HepG2 (cell line): ENCODE measurements around the gene RBM23. TPM values are rescaled to one million over a fixed set of nuclear protein-coding genes. Genes with fewer than 3 reads are reported as not detected.

Experiments
- ATAC-seq: fragments of 200-7000 bp; cut with Tn5 transposase; 3 replicates; pipeline ENCODE4 v1.9.1; 2020; ENCODE audit warnings: mild to moderate bottlenecking, moderate library complexity
- BruUV-seq: library from RNA; stranded (reverse); fragments of 400-500 nt; replicated peaks from 2 replicates; lab custom pipeline; 2021; lab: Mats Ljungman, UMichigan
- CTCF ChIA-PET: fragments of 300-600 bp; formaldehyde crosslinking; extraction: SDS; loops from one replicate; lab custom pipeline; 2021; ENCODE audit warnings: low total read pairs, inconsistent platforms, low intra/inter-chr PET ratio; lab: Yijun Ruan, JAX
- POLR2A ChIA-PET: fragments of 350-600 bp; sonication (Branson Sonifier 250); formaldehyde crosslinking; loops from one replicate; lab custom pipeline; 2020; ENCODE audit warnings: antibody characterized with exemption, inconsistent platforms; lab: Yijun Ruan, JAX
- DNase-seq: peaks from one replicate; pipeline ENCODE4 v3.0.0-alpha.2; 2015; ENCODE audit warnings: low spot score
- FAIRE-seq: peaks from 3 replicates; lab custom pipeline; 2011; peaks lifted over from hg19 to GRCh38; lab: Jason Lieb, UNC
- H2AFZ ChIP-seq: one replicate; pipeline ENCODE4 v1.6.1; 2011; ENCODE audit warnings: low read length, inconsistent platforms
- H3K27ac ChIP-seq: fragments of 300-600 bp; 3 replicates; pipeline ENCODE4 v1.8.0; 2011; ENCODE audit warnings: mixed run types, mild to moderate bottlenecking, mixed read lengths, low read length, inconsistent platforms; ENCODE audit not compliant: insufficient read depth; ENCODE audit errors: extremely low read length
- H3K27me3 ChIP-seq, 2 experiments: fragments of 200-600 bp in 1 of 2; 2 replicates in 1 of 2; 3 replicates in 1 of 2; pipeline versions ENCODE4 v1.6.0 to v1.8.0; 2011; ENCODE audit warnings: low read length in 2 of 2, mild to moderate bottlenecking in 2 of 2, moderate library complexity in 2 of 2, inconsistent platforms in 1 of 2; ENCODE audit not compliant: insufficient read depth in 2 of 2, control insufficient read depth in 1 of 2
- H3K36me3 ChIP-seq, 2 experiments: fragments of 200-600 bp in 1 of 2; replicated peaks in 1 of 2; 2 replicates in 1 of 2; 3 replicates in 1 of 2; pipeline versions ENCODE4 v1.5.1 to v1.8.0; 2011; ENCODE audit warnings: low read length in 2 of 2, inconsistent platforms in 1 of 2; ENCODE audit not compliant: insufficient read depth in 2 of 2, control insufficient read depth in 1 of 2
- H3K4me1 ChIP-seq: 2 replicates; pipeline ENCODE4 v1.5.1; 2012; ENCODE audit warnings: low read length, inconsistent platforms; ENCODE audit not compliant: insufficient read depth
- H3K4me2 ChIP-seq: 2 replicates; pipeline ENCODE4 v1.6.0; 2011; ENCODE audit warnings: low read depth, low read length, inconsistent platforms
- H3K4me3 ChIP-seq, 3 experiments: fragments of 200-600 bp in 1 of 3; sonication (generic), shearing (Covaris generic) in 1 of 3; replicated peaks in 1 of 3; 2 replicates each; pipeline ENCODE4 v1.5.1; 2011 to 2016; ENCODE audit warnings: low read length in 3 of 3, inconsistent platforms in 2 of 3, low read depth in 2 of 3, mild to moderate bottlenecking in 2 of 3, control low read depth in 1 of 3, mixed read lengths in 1 of 3; ENCODE audit not compliant: insufficient read depth in 1 of 3
- H3K79me2 ChIP-seq: one replicate; pipeline ENCODE4 v1.6.1; 2011; ENCODE audit warnings: low read length, inconsistent platforms; ENCODE audit not compliant: insufficient read depth
- H3K9ac ChIP-seq: 2 replicates; pipeline ENCODE4 v1.6.0; 2011; ENCODE audit warnings: mild to moderate bottlenecking, low read depth, low read length, inconsistent platforms; ENCODE audit not compliant: insufficient read depth
- H3K9me3 ChIP-seq: 2 replicates; pipeline ENCODE4 v1.5.1; 2012; ENCODE audit warnings: mild to moderate bottlenecking, low read length
- H4K20me1 ChIP-seq: 2 replicates; pipeline ENCODE4 v1.6.0; 2011; ENCODE audit warnings: inconsistent platforms, mild to moderate bottlenecking, low read length, moderate library complexity; ENCODE audit not compliant: insufficient read depth
- EED ChIP-seq: sonication (generic); formaldehyde crosslinking; IDR thresholded peaks from 2 replicates; pipeline ENCODE4 v1.5.0; 2020; ENCODE audit warnings: mild to moderate bottlenecking, missing genetic modification reagents
- EP300 ChIP-seq, 3 experiments: sonication (generic) in 1 of 3; formaldehyde crosslinking in 1 of 3; IDR thresholded peaks; 2 replicates each; pipeline versions ENCODE4 v1.5.1 to v1.6.1; 2011 to 2020; ENCODE audit warnings: low read depth in 2 of 3, low read length in 2 of 3, borderline replicate concordance in 1 of 3, improper control_type of control experiment in 1 of 3, mild to moderate bottlenecking in 1 of 3, missing genetic modification reagents in 1 of 3, moderate library complexity in 1 of 3
- FOXO4 ChIP-seq: sonication (generic); formaldehyde crosslinking; conservative IDR thresholded peaks from 2 replicates; pipeline ENCODE4 v1.8.1; 2023; ENCODE audit warnings: missing genetic modification reagents
- GABPB1 ChIP-seq: IDR thresholded peaks from 2 replicates; pipeline ENCODE4 v1.6.1; 2016; ENCODE audit warnings: mild to moderate bottlenecking, missing genetic modification reagents, moderate library complexity, missing compliant biosample characterization
- NCOR1 ChIP-seq: fragments of 200-600 bp; sonication (generic); IDR thresholded peaks from 2 replicates; pipeline ENCODE4 v1.7.0; 2017; ENCODE audit warnings: antibody characterized with exemption, low read length, borderline replicate concordance
- PCBP1 ChIP-seq: fragments of 200-400 bp; formaldehyde crosslinking; IDR thresholded peaks from 2 replicates; pipeline ENCODE4 v1.6.1; 2017; ENCODE audit warnings: mild to moderate bottlenecking, low read depth, low read length, borderline replicate concordance
- PHF8 ChIP-seq: sonication (generic); formaldehyde crosslinking; IDR thresholded peaks from 2 replicates; pipeline ENCODE4 v1.5.0; 2020; ENCODE audit warnings: missing genetic modification reagents
- SIN3A ChIP-seq: IDR thresholded peaks from 2 replicates; pipeline ENCODE4 v1.6.1; 2011; ENCODE audit warnings: low read depth, mild to moderate bottlenecking, control low read depth, low read length, borderline replicate concordance
- TBX3 ChIP-seq: fragments of 450-650 bp; IDR thresholded peaks from 2 replicates; pipeline ENCODE4 v1.6.1; 2017; ENCODE audit warnings: antibody characterized with exemption, mild to moderate bottlenecking, inconsistent platforms, borderline replicate concordance
- TCF12 ChIP-seq, 2 experiments: fragments of 450-650 bp in 1 of 2; sonication (generic) in 1 of 2; formaldehyde crosslinking in 1 of 2; IDR thresholded peaks; 2 replicates each; pipeline versions ENCODE4 v1.6.1 to v1.8.0; 2017 to 2022; ENCODE audit warnings: antibody characterized with exemption in 1 of 2, mild to moderate bottlenecking in 1 of 2, missing genetic modification reagents in 1 of 2, moderate library complexity in 1 of 2
- TCF7 ChIP-seq: sonication (generic); IDR thresholded peaks from 2 replicates; pipeline ENCODE4 v1.6.1; 2016; ENCODE audit warnings: antibody characterized with exemption, low read depth
- YEATS4 ChIP-seq: sonication (generic); formaldehyde crosslinking; IDR thresholded peaks from 2 replicates; pipeline ENCODE4 v1.4.0; 2020; ENCODE audit warnings: missing genetic modification reagents, borderline replicate concordance
- ZFP36L1 ChIP-seq: sonication (generic); formaldehyde crosslinking; IDR thresholded peaks from 2 replicates; pipeline ENCODE4 v1.8.0; 2022; ENCODE audit warnings: mild to moderate bottlenecking, missing genetic modification reagents, moderate library complexity
- ZFP82 ChIP-seq: sonication (generic); formaldehyde crosslinking; IDR thresholded peaks from 2 replicates; pipeline ENCODE4 v1.5.1; 2020; ENCODE audit warnings: mild to moderate bottlenecking, missing genetic modification reagents, borderline replicate concordance
- ZNF180 ChIP-seq: sonication (generic); formaldehyde crosslinking; IDR thresholded peaks from 2 replicates; pipeline ENCODE4 v1.4.0; 2020; ENCODE audit warnings: low read depth, missing genetic modification reagents, borderline replicate concordance
- ZNF256 ChIP-seq: sonication (generic); formaldehyde crosslinking; conservative IDR thresholded peaks from 2 replicates; pipeline ENCODE4 v1.4.0; 2020; ENCODE audit warnings: missing genetic modification reagents
- ZNF329 ChIP-seq: sonication (generic); formaldehyde crosslinking; IDR thresholded peaks from 2 replicates; pipeline ENCODE4 v1.9.0; 2021; ENCODE audit warnings: low read depth, mild to moderate bottlenecking, missing genetic modification reagents
- ZNF768 ChIP-seq: sonication (generic); formaldehyde crosslinking; IDR thresholded peaks from 2 replicates; pipeline ENCODE4 v1.4.0; 2020; ENCODE audit warnings: missing genetic modification reagents
- WGBS: methylation state at CpG from one replicate; pipeline ENCODE4 v1.1.6; 2017; ENCODE audit warnings: low lambda C conversion rate; 5-methylcytosine and 5-hydroxymethylcytosine counted together
- in situ Hi-C: cut with HindIII; loops from 2 replicates; pipeline ENCODE4 v1.10.0; 2017; ENCODE audit warnings: low pct_unique_long_range_greater_than_20kb; ENCODE audit not compliant: extremely low pct_ligation_motif_present
- intact Hi-C: fragments of 100-400 bp; cut with micrococcal nuclease; formaldehyde crosslinking; loops from one replicate; pipeline ENCODE4 v1.10.0; 2022; ENCODE audit not compliant: unreplicated experiment
- polyA plus RNA-seq, 8 experiments: library from polyadenylated mRNA; depleted of rRNA in 3 of 8; stranded (reverse) in 7 of 8; unstranded in 1 of 8; fragments of >200 nt; fragmentation: Illumina TruSeq in 4 of 8; extraction: Trizol in 4 of 8; gene quantifications; 2 replicates each; pipeline versions ENCODE4 v1.2.1 to v1.2.3, GENCODE V29; 2011 to 2016; ENCODE audit warnings: low read depth in 4 of 8, missing spikeins in 1 of 8, mixed read lengths in 1 of 8; ENCODE audit not compliant: insufficient read depth in 1 of 8
- total RNA-seq, 5 experiments: library from RNA; depleted of rRNA; stranded (reverse); fragments of >200 nt; fragmentation: Illumina TruSeq; extraction: Trizol; gene quantifications; 2 replicates each; pipeline ENCODE4 v1.2.3, GENCODE V29; 2016; ENCODE audit warnings: low read depth in 1 of 5
- TF ChIP-seq, protein P1 (sequence below): IDR thresholded peaks from 2 replicates; pipeline ENCODE4 v1.6.1; 2016; ENCODE audit warnings: missing compliant biosample characterization, missing genetic modification reagents, borderline replicate concordance
- TF ChIP-seq, protein P2 (sequence below): sonication (generic); formaldehyde crosslinking; IDR thresholded peaks from 2 replicates; pipeline ENCODE4 v1.5.0; 2020; ENCODE audit warnings: missing genetic modification reagents, mild to moderate bottlenecking, borderline replicate concordance

The RBM23 gene
- total and polyA plus RNA-seq, 2 of the 13 experiments (the other 11 are each of a cell fraction or from before 2014, with no cell fraction given): 1.5 to 2.1 TPM

- CTCF ChIA-PET: no interaction called here
- POLR2A ChIA-PET: interaction anchor here (0.6 to 1.5 kb wide), 3 partner anchors 16 to 73 kb away, joined by 4 to 6 read pairs (median 5); no protein-coding TSS in a partner anchor
- ATAC-seq: peak; percentile 4; the same call in 2 of the 3 replicates
- BruUV-seq: no TSS peak
- WGBS: 56% methylated on average over 11 of the region's 11 CpGs
- in situ Hi-C loops (loop anchor here (5.0 kb wide), 1 partner anchor 290 kb away; no protein-coding TSS in a partner anchor), intact Hi-C loops (no loop called here)
- no peak for FAIRE-seq
- peaks cover 19% of the 10 kb centered on the region for H3K4me1 ChIP-seq
- no peak overlapping the region for H3K27ac ChIP-seq
- H4K20me1 ChIP-seq: no peaks in the 10 kb centered on the region
- no peak for DNase-seq
- no peaks in the 10 kb centered on the region for H3K9me3 ChIP-seq
- H2AFZ ChIP-seq: no peak overlapping the region
- H3K27me3 ChIP-seq: peaks cover 9 to 45% of the 10 kb centered on the region in 2 experiments
- H3K4me2 ChIP-seq: no peak overlapping the region
- no peaks in the 10 kb centered on the region for H3K36me3 ChIP-seq
- no peak overlapping the region for H3K9ac ChIP-seq
- no peak overlapping the region for H3K4me3 ChIP-seq
- H3K79me2 ChIP-seq: no peaks in the 10 kb centered on the region
- TF ChIP-seq TCF7 (no peak), ZFP82 (CRISPR knock-in tag) (no peak), ZNF329 (CRISPR knock-in tag) (no peak), ZNF256 (CRISPR knock-in tag) (no peak), FOXO4 (CRISPR knock-in tag) (no peak), PCBP1 (0 out of 2 replicates have a peak, but pooled peaks have one; percentile 39), ZNF180 (CRISPR knock-in tag) (no peak), ZNF768 (CRISPR knock-in tag) (peak; percentile 70; the same call in 1 of the 2 replicates), SIN3A (no peak), EP300 (IDR thresholded peaks at IDR 0.05; ENCODE audit: low read depth in 2 of 2, low read length in 2 of 2) (no peak), EP300 (CRISPR knock-in tag; IDR thresholded peaks at IDR 0.05; ENCODE audit: borderline replicate concordance) (0 out of 2 replicates have a peak, but pooled peaks have one; percentile 30), ZFP36L1 (no peak), NCOR1 (no peak), GABPB1 (CRISPR knock-in tag) (peak; percentile 16; the same call in 1 of the 2 replicates), TBX3 (no peak), TCF12 (IDR thresholded peaks at IDR 0.05) (no peak), TCF12 (CRISPR knock-in tag; IDR thresholded peaks at IDR 0.05) (no peak), EED (CRISPR knock-in tag) (0 out of 2 replicates have a peak, but pooled peaks have one; percentile 29), YEATS4 (CRISPR knock-in tag) (no peak), PHF8 (CRISPR knock-in tag) (no peak)
- TF ChIP-seq, protein P1, sequence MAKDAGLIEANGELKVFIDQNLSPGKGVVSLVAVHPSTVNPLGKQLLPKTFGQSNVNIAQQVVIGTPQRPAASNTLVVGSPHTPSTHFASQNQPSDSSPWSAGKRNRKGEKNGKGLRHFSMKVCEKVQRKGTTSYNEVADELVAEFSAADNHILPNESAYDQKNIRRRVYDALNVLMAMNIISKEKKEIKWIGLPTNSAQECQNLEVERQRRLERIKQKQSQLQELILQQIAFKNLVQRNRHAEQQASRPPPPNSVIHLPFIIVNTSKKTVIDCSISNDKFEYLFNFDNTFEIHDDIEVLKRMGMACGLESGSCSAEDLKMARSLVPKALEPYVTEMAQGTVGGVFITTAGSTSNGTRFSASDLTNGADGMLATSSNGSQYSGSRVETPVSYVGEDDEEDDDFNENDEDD (CRISPR knock-in tag): 0 out of 2 replicates have a peak, but pooled peaks have one; percentile 39
- TF ChIP-seq, protein P2, sequence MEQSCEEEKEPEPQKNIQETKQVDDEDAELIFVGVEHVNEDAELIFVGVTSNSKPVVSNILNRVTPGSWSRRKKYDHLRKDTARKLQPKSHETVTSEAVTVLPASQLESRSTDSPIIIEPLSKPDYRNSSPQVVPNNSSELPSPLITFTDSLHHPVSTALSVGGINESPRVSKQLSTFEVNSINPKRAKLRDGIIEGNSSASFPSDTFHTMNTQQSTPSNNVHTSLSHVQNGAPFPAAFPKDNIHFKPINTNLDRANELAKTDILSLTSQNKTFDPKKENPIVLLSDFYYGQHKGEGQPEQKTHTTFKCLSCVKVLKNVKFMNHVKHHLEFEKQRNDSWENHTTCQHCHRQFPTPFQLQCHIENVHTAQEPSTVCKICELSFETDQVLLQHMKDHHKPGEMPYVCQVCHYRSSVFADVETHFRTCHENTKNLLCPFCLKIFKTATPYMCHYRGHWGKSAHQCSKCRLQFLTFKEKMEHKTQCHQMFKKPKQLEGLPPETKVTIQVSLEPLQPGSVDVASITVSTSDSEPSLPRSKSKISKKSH (CRISPR knock-in tag): peak; percentile 57; the same call in 1 of the 2 replicates
Measured at GRCh38 chr14:22846811-22847307, 72.1 kb downstream of the RBM23 start.
